Measurements from ENCODE around the gene CCDC149. TPM values are rescaled to one million over a fixed set of nuclear protein-coding genes. Genes with fewer than 3 reads are reported as not detected.
A peak's percentile ranks its signal among the peaks of the same experiment; 100 is the strongest.

Gene CCDC149
- total and polyA plus RNA-seq, 2 of the 4 experiments (the other 2 are of a cell fraction), result 6.7 to 7.0 TPM

GRCh38 chr4:24775750-24776149 lies 137.1 kb downstream of the CCDC149 start:
- no peak for DNase-seq
- no peak overlapping the region for H3K14ac ChIP-seq (replicated peaks; ENCODE audit: low read depth, low read length)
- H2AFZ ChIP-seq (replicated peaks; ENCODE audit: low read length, poor library complexity), result no peak overlapping the region
- dilution Hi-C loops (cut with HindIII; ENCODE audit: low sequenced_read_pairs, unreplicated experiment) (no loop called here), in situ Hi-C loops (cut with MboI; ENCODE audit: low sequenced_read_pairs) (no loop called here), intact Hi-C loops (cut with micrococcal nuclease) (loop anchor here (5.0 kb wide), 2 partner anchors 77 to 193 kb away; partner anchors contain the start of gene DHX15)
- no peak overlapping the region for H4K91ac ChIP-seq (ENCODE audit: insufficient read depth, low read depth, low read length)
- no peak overlapping the region for H4K5ac ChIP-seq (ENCODE audit: low read depth, low read length)
- H3K9ac ChIP-seq (ENCODE audit: low read depth, low read length), result no peak overlapping the region
- no peak overlapping the region for H2AK9ac ChIP-seq (replicated peaks; ENCODE audit: low read depth, low read length, poor library complexity)
- no peak overlapping the region for H3K56ac ChIP-seq (ENCODE audit: extremely low read depth, insufficient read depth, low read length)
- H4K8ac ChIP-seq (ENCODE audit: low read depth in 2 of 2, low read length in 2 of 2), result no peak overlapping the region
- no peak overlapping the region for H3K18ac ChIP-seq (ENCODE audit: low read depth, low read length)
- POLR2A ChIA-PET (ENCODE audit: unreplicated experiment), result no interaction called here
- peaks cover 14% of the 10 kb centered on the region for H3K4me1 ChIP-seq (ENCODE audit: control insufficient read depth, insufficient read depth, low read length)
- TF ChIP-seq CEBPB (IDR thresholded peaks at IDR 0.05; ENCODE audit: low read depth, low read length) (peak; percentile 63), USF2 (IDR thresholded peaks at IDR 0.05; ENCODE audit: low read depth, low read length) (no peak)
- CTCF ChIA-PET, result no interaction called here
- no peaks in the 10 kb centered on the region for H3K36me3 ChIP-seq (ENCODE audit: control insufficient read depth, insufficient read depth, low read length)
- no peaks in the 10 kb centered on the region for H3K79me1 ChIP-seq (ENCODE audit: low read depth in 1 of 2, low read length in 2 of 2)
- WGBS, 2 experiments (ENCODE audit: extremely low coverage in 2 of 2, insufficient read length in 1 of 2), result no CpG with 5 or more reads among the region's 3 CpGs
- H3K27me3 ChIP-seq (ENCODE audit: control insufficient read depth, insufficient read depth, low read length), result no peaks in the 10 kb centered on the region
- H2BK15ac ChIP-seq (ENCODE audit: low read depth, low read length), result no peak overlapping the region
- H3K9me1 ChIP-seq (ENCODE audit: insufficient read depth, low read length), result peaks cover 6% of the 10 kb centered on the region
- no peak overlapping the region for H3K4me3 ChIP-seq (ENCODE audit: insufficient read depth, low read depth, low read length)
- no peak for ATAC-seq (ENCODE audit: low read depth)
- no peaks in the 10 kb centered on the region for H3K9me3 ChIP-seq (ENCODE audit: control insufficient read depth, insufficient read depth, low read length)
- peak overlapping the region; percentile 13; the same call in 1 of the 2 replicates for H3K4ac ChIP-seq (ENCODE audit: low read depth, low read length)
- no peak overlapping the region for H2AK5ac ChIP-seq (ENCODE audit: low read depth, low read length)
- no peak overlapping the region for H2BK5ac ChIP-seq (ENCODE audit: low read depth, low read length, poor library complexity, severe bottlenecking)
- H2BK20ac ChIP-seq (ENCODE audit: low read depth, low read length), result no peak overlapping the region
- no peak overlapping the region for H3K23ac ChIP-seq (ENCODE audit: low read depth, low read length)
- H4K20me1 ChIP-seq (ENCODE audit: insufficient read depth, low read length), result no peaks in the 10 kb centered on the region
- H3K27ac ChIP-seq (ENCODE audit: insufficient read depth, low read length), result no peak overlapping the region
- BruUV-seq (replicated peaks), result no TSS peak
- no peak overlapping the region for H3K4me2 ChIP-seq (ENCODE audit: low read depth, low read length)
- no peak overlapping the region for H2BK120ac ChIP-seq (ENCODE audit: low read depth, low read length)

Measured in IMR-90 (cell line).